Liver (tissue), 9 donors: Measurements from ENCODE around the gene CNTF. TPM values are rescaled to one million over a fixed set of nuclear protein-coding genes. Genes with fewer than 3 reads are reported as not detected.

Experiments used
- DNase-seq: peaks from one replicate; pipeline ENCODE4 v3.0.0-alpha.2; 2017; ENCODE audit warnings: low spot score
- H3K27ac ChIP-seq, 2 donors: one replicate each; pipeline ENCODE4 v1.7.0; 2013; ENCODE audit warnings: inconsistent platforms in 2 of 2, low read length in 2 of 2, control low read depth in 1 of 2, low read depth in 1 of 2, mild to moderate bottlenecking in 1 of 2
- H3K27me3 ChIP-seq, 4 donors: one replicate each; pipeline versions ENCODE4 v1.6.1 to v1.7.0; 2013; ENCODE audit warnings: low read length in 3 of 4, inconsistent platforms in 1 of 4, mild to moderate bottlenecking in 1 of 4, moderate library complexity in 1 of 4; ENCODE audit not compliant: control insufficient read depth in 4 of 4, insufficient read depth in 4 of 4
- H3K36me3 ChIP-seq, 4 donors: one replicate each; pipeline versions ENCODE4 v1.6.1 to v1.7.0; 2013; ENCODE audit warnings: low read length in 3 of 4, mild to moderate bottlenecking in 3 of 4, low read depth in 1 of 4, moderate library complexity in 1 of 4; ENCODE audit not compliant: control insufficient read depth in 4 of 4, insufficient read depth in 3 of 4
- H3K4me1 ChIP-seq, 4 donors: one replicate each; pipeline versions ENCODE4 v1.6.1 to v1.7.0; 2013; ENCODE audit warnings: low read length in 3 of 4, mild to moderate bottlenecking in 3 of 4, moderate library complexity in 1 of 4; ENCODE audit not compliant: control insufficient read depth in 4 of 4, insufficient read depth in 4 of 4
- H3K4me3 ChIP-seq, 3 donors: one replicate each; pipeline versions ENCODE4 v1.6.1 to v1.7.0; 2013; ENCODE audit warnings: low read length in 3 of 3, control low read depth in 1 of 3, low read depth in 1 of 3, mild to moderate bottlenecking in 1 of 3
- H3K9ac ChIP-seq, 2 donors: one replicate each; pipeline ENCODE4 v1.7.0; 2013; ENCODE audit warnings: low read length in 2 of 2, mild to moderate bottlenecking in 2 of 2, moderate library complexity in 2 of 2, control low read depth in 1 of 2, low read depth in 1 of 2
- H3K9me3 ChIP-seq, 4 donors: one replicate each; pipeline versions ENCODE4 v1.6.1 to v1.7.0; 2013; ENCODE audit warnings: low read length in 3 of 4; ENCODE audit not compliant: control insufficient read depth in 4 of 4
- ATF3 ChIP-seq: IDR thresholded peaks from 2 replicates; pipeline ENCODE4 v1.6.1; 2016; ENCODE audit warnings: antibody characterized with exemption
- CTCF ChIP-seq: fragments of 150-350 bp; IDR thresholded peaks from 2 replicates; pipeline ENCODE4 v1.5.1; 2017; ENCODE audit warnings: improper control_type of control experiment, low read depth, low read length; ENCODE audit not compliant: missing input control
- EGR1 ChIP-seq, 2 donors: IDR thresholded peaks; 2 replicates each; pipeline ENCODE4 v1.6.1; 2016 to 2018; ENCODE audit warnings: antibody characterized with exemption in 2 of 2, low read depth in 2 of 2
- FOXA2 ChIP-seq: IDR thresholded peaks from 2 replicates; pipeline ENCODE4 v1.6.1; 2016; ENCODE audit warnings: antibody characterized with exemption
- HNF4A ChIP-seq, 2 donors: conservative IDR thresholded peaks; 2 replicates each; pipeline ENCODE4 v1.6.1; 2016; ENCODE audit warnings: antibody characterized with exemption in 2 of 2, mild to moderate bottlenecking in 2 of 2
- HNF4G ChIP-seq: IDR thresholded peaks from 2 replicates; pipeline ENCODE4 v1.6.1; 2016; ENCODE audit warnings: antibody characterized with exemption
- JUND ChIP-seq, 2 donors: IDR thresholded peaks; 2 replicates each; pipeline ENCODE4 v1.6.1; 2016; ENCODE audit warnings: antibody characterized with exemption in 2 of 2
- MAX ChIP-seq: IDR thresholded peaks from 2 replicates; pipeline ENCODE4 v1.6.1; 2016; ENCODE audit warnings: antibody characterized with exemption
- NR2F2 ChIP-seq: IDR thresholded peaks from 2 replicates; pipeline ENCODE4 v1.6.1; 2016; ENCODE audit warnings: antibody characterized with exemption
- RXRA ChIP-seq, 2 donors: IDR thresholded peaks; 2 replicates each; pipeline ENCODE4 v1.6.1; 2017 to 2018; ENCODE audit warnings: antibody characterized with exemption in 2 of 2, mild to moderate bottlenecking in 1 of 2
- SP1 ChIP-seq: IDR thresholded peaks from 2 replicates; pipeline ENCODE4 v1.6.1; 2018; ENCODE audit warnings: antibody characterized with exemption, mild to moderate bottlenecking
- TAF1 ChIP-seq: conservative IDR thresholded peaks from 2 replicates; pipeline ENCODE4 v1.6.1; 2016; ENCODE audit warnings: antibody characterized with exemption, mild to moderate bottlenecking
- YY1 ChIP-seq: IDR thresholded peaks from 2 replicates; pipeline ENCODE4 v1.6.1; 2016; ENCODE audit warnings: antibody characterized with exemption, mild to moderate bottlenecking
- ZBTB33 ChIP-seq: IDR thresholded peaks from 2 replicates; pipeline ENCODE4 v1.6.1; 2016; ENCODE audit warnings: antibody characterized with exemption
- WGBS: extraction: QIAGEN DNeasy Blood & Tissue Kit; methylation state at CpG from one replicate; pipeline ENCODE4 v1.1.7; 2013; 5-methylcytosine and 5-hydroxymethylcytosine counted together
- polyA plus RNA-seq, 2 donors: library from polyadenylated mRNA; stranded (reverse) in 1 of 2; unstranded in 1 of 2; fragments of 200-250 nt in 1 of 2; fragments of >200 nt in 1 of 2; fragmentation: Nextera tagmentation in 1 of 2; extraction: Ambion mirVana in 1 of 2; gene quantifications; one replicate each; pipeline versions ENCODE4 v1.2.1 to v1.2.3, GENCODE V29; 2013 to 2015
- total RNA-seq, 2 donors: library from RNA; depleted of rRNA; stranded (reverse); fragments of >200 nt; gene quantifications; one replicate each; pipeline ENCODE4 v1.2.3, GENCODE V29; 2014
- donor health status: healthy.
- donor health status: healthy.
- donor health status: healthy.
- donor health status: healthy.
- donor health status: healthy.

Gene CNTF
- total and polyA plus RNA-seq, 4 donors, result 0.18 to 3.8 (median 0.66) TPM

GRCh38 chr11:58573451-58574104, 48.9 kb upstream of the CNTF start:
- Histone ChIP-seq H3K27ac (peak overlapping the region; percentile 66 to 69), H3K4me3 (no peak overlapping the region), H3K9me3 (no peaks in the 10 kb centered on the region), H3K27me3 (no peaks in the 10 kb centered on the region), H3K9ac (peak overlapping the region in 1 of 2 donors; percentile 2), H3K4me1 (peaks cover 3 to 26% (median 19%) of the 10 kb centered on the region in 4 donors), H3K36me3 (peaks cover 0 to 7% (median 4%) of the 10 kb centered on the region in 4 donors)
- no peak for DNase-seq
- 70% methylated on average over 4 of the region's 4 CpGs for whole genome bisulfite sequencing
- TF ChIP-seq HNF4G (no peak), HNF4A (conservative IDR thresholded peaks at IDR 0.05) (no peak), NR2F2 (no peak)

GRCh38 chr11:58574881-58575280, 47.6 kb upstream of the CNTF start:
- DNase-seq, result no peak
- no peaks in the 10 kb centered on the region for H3K9me3 ChIP-seq
- no peak for TF ChIP-seq ATF3
- peaks cover 0 to 1% (median 0%) of the 10 kb centered on the region in 4 donors for H3K36me3 ChIP-seq
- H3K27ac ChIP-seq, result peak overlapping the region; percentile 64 to 69
- H3K27me3 ChIP-seq, result no peaks in the 10 kb centered on the region
- peak overlapping the region; percentile 5 to 28 for H3K9ac ChIP-seq
- H3K4me1 ChIP-seq, result peaks cover 3 to 26% (median 19%) of the 10 kb centered on the region in 4 donors
- H3K4me3 ChIP-seq, result no peak overlapping the region

- DNase-seq, result no peak
- H3K27me3 ChIP-seq, result no peaks in the 10 kb centered on the region
- peak within 1 kb of the TSS in 1 of 3 donors; percentile 31 for H3K4me3 ChIP-seq
- peak within 1 kb of the TSS; percentile 95 to 99 for H3K9ac ChIP-seq
- H3K9me3 ChIP-seq, result no peaks in the 10 kb centered on the region
- H3K4me1 ChIP-seq, result peaks cover 3 to 31% (median 23%) of the 10 kb centered on the region in 4 donors
- no peaks in the 10 kb centered on the region for H3K36me3 ChIP-seq
- peak within 1 kb of the TSS; percentile 97 to 99 for H3K27ac ChIP-seq
- WGBS, result 44% methylated on average over 6 of the region's 6 CpGs
- no peak for TF ChIP-seq HNF4G
- TF ChIP-seq MAX, result no peak
- TF ChIP-seq FOXA2, result no peak
- no peak for TF ChIP-seq HNF4A (conservative IDR thresholded peaks at IDR 0.05)
- no peak for TF ChIP-seq SP1
- no peak for TF ChIP-seq JUND (IDR thresholded peaks at IDR 0.05)
- no peak for TF ChIP-seq CTCF
- no peak for TF ChIP-seq TAF1
- TF ChIP-seq EGR1 (IDR thresholded peaks at IDR 0.05; ENCODE audit: low read depth in 2 of 2), result no peak
- no peak for TF ChIP-seq ATF3
- TF ChIP-seq ZBTB33, result no peak
- TF ChIP-seq RXRA (IDR thresholded peaks at IDR 0.05), result no peak
- TF ChIP-seq YY1, result no peak
Measured at GRCh38 chr11:58575377-58576020, 47.0 kb upstream of the CNTF start, which contains the start of gene LPXN. Gene LPXN (minus strand): TSS chr11:58575856. CDS start chr11:58575772, 84 bp downstream.
